ENCODE measurements around the gene SLC29A4.

DNA sequence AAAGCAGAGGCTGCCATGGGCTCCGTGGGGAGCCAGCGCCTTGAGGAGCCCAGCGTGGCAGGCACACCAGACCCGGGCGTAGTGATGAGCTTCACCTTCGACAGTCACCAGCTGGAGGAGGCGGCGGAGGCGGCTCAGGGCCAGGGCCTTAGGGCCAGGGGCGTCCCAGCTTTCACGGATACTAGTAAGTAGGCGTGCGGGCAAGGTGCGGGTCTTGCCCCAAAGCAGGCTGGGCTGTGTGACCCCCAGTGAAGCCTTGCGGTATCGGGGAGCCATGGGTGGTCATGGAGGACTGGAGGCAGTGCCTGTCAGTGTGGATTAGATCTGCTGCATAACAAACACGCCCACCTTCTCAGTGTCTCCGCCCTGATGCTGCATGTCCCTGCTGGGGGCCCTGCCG lies 5.1 kb downstream of the SLC29A4 start:
- TF ChIP-seq CTCF (IDR thresholded peaks at IDR 0.05): no peak
- TF ChIP-seq POLR2A (IDR thresholded peaks at IDR 0.05): no peak

Data from adrenal gland (tissue), 5 donors.